IPS DF 4.7 (cell line): ENCODE measurements around the gene SEC14L6.
A peak's percentile ranks its signal among the peaks of the same experiment; 100 is the strongest.
"Not testable (repeated sequence)": the region's sequence is repeated elsewhere in the genome, so short reads cannot be mapped to it uniquely, and the experiment has no call there.

ENCODE experiments used
- DNase-seq: peaks from one replicate; pipeline ENCODE4 v3.0.0-alpha.2; 2013; ENCODE audit warnings: low spot score; ENCODE audit errors: extremely low read depth

Gene SEC14L6

GRCh38 chr22:30567277-30567676, 20.7 kb upstream of the SEC14L6 start:
- DNase-seq: not testable (repeated sequence)

GRCh38 chr22:30566125-30566524, 19.6 kb upstream of the SEC14L6 start:
- no peak for DNase-seq

- DNase-seq: no peak
Measured at GRCh38 chr22:30565341-30565740, 18.8 kb upstream of the SEC14L6 start.

GRCh38 chr22:30564761-30565119, 18.2 kb upstream of the SEC14L6 start:
- no peak for DNase-seq

- DNase-seq: no peak
Measured at GRCh38 chr22:30564045-30564760, 17.7 kb upstream of the SEC14L6 start.

- no peak for DNase-seq
Measured at GRCh38 chr22:30562366-30562765, 15.8 kb upstream of the SEC14L6 start.

GRCh38 chr22:30561402-30562189, 15.1 kb upstream of the SEC14L6 start:
- DNase-seq: peak; percentile 60

GRCh38 chr22:30560643-30561202, 14.2 kb upstream of the SEC14L6 start:
- DNase-seq: not testable (repeated sequence)

GRCh38 chr22:30559889-30560288, 13.3 kb upstream of the SEC14L6 start:
- DNase-seq: no peak

GRCh38 chr22:30557243-30557642, 10.7 kb upstream of the SEC14L6 start:
- no peak for DNase-seq

- no peak for DNase-seq
Measured at GRCh38 chr22:30556388-30556787, 9.8 kb upstream of the SEC14L6 start.

GRCh38 chr22:30555282-30556210, 9.0 kb upstream of the SEC14L6 start:
- no peak for DNase-seq

- DNase-seq: no peak
Measured at GRCh38 chr22:30553971-30554370, 7.4 kb upstream of the SEC14L6 start.

GRCh38 chr22:30552719-30553118, 6.2 kb upstream of the SEC14L6 start:
- DNase-seq: no peak

- DNase-seq: not testable (repeated sequence)
Measured at GRCh38 chr22:30551813-30552212, 5.3 kb upstream of the SEC14L6 start.

- no peak for DNase-seq
Measured at GRCh38 chr22:30547188-30547587, 647 bp upstream of the SEC14L6 start.

- DNase-seq: no peak
Measured at GRCh38 chr22:30542811-30543188, 3.7 kb downstream of the SEC14L6 start.

- DNase-seq: no peak
Measured at GRCh38 chr22:30541961-30542810, 4.4 kb downstream of the SEC14L6 start.

- not testable (repeated sequence) for DNase-seq
Measured at GRCh38 chr22:30541511-30541910, 5.0 kb downstream of the SEC14L6 start.

GRCh38 chr22:30539368-30539767, 7.2 kb downstream of the SEC14L6 start:
- no peak for DNase-seq

GRCh38 chr22:30538280-30538679, 8.3 kb downstream of the SEC14L6 start:
- no peak for DNase-seq
